GM12875 (cell line): Measurements from ENCODE around the gene USP44.

Source experiments
- H3K4me3 ChIP-seq: one replicate; pipeline ENCODE4 v1.5.1; 2011; ENCODE audit warnings: low read depth, low read length, control low read depth
- TF ChIP-seq, protein P1 (sequence below): IDR thresholded peaks from 2 replicates; pipeline ENCODE4 v1.5.1; 2011; ENCODE audit warnings: low read depth, mild to moderate bottlenecking, control low read depth, inconsistent platforms, low read length, moderate library complexity, borderline replicate concordance; ENCODE audit not compliant: insufficient read depth

The USP44 gene

DNA sequence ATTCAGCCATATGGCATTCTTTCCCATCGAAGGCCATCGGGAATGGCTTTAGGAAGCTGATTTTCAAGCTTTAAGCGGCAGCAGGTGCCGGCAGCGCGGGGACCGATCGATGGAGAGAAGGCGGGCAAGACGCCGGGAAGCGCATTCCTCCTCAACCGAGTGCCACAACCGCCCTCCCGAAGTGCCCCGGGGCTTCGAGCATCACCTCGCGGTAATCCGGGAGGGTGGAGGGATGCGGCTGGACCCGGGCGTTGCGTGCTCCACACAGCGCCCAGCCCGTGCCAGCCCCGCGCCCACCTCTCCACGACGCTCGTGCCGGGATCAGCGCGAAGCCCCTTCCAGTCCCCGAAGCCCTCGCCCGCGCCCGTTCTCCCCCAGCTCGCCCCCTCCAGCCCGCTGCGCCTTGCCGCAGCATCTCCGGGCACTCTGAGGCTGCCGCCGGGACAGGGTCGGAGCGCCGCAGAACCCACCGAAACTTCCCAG is 3.2 kb downstream of the USP44 start:
- TF ChIP-seq, protein P1, sequence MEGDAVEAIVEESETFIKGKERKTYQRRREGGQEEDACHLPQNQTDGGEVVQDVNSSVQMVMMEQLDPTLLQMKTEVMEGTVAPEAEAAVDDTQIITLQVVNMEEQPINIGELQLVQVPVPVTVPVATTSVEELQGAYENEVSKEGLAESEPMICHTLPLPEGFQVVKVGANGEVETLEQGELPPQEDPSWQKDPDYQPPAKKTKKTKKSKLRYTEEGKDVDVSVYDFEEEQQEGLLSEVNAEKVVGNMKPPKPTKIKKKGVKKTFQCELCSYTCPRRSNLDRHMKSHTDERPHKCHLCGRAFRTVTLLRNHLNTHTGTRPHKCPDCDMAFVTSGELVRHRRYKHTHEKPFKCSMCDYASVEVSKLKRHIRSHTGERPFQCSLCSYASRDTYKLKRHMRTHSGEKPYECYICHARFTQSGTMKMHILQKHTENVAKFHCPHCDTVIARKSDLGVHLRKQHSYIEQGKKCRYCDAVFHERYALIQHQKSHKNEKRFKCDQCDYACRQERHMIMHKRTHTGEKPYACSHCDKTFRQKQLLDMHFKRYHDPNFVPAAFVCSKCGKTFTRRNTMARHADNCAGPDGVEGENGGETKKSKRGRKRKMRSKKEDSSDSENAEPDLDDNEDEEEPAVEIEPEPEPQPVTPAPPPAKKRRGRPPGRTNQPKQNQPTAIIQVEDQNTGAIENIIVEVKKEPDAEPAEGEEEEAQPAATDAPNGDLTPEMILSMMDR, result no peak
- H3K4me3 ChIP-seq, result peak overlapping the region; percentile 33

DNA sequence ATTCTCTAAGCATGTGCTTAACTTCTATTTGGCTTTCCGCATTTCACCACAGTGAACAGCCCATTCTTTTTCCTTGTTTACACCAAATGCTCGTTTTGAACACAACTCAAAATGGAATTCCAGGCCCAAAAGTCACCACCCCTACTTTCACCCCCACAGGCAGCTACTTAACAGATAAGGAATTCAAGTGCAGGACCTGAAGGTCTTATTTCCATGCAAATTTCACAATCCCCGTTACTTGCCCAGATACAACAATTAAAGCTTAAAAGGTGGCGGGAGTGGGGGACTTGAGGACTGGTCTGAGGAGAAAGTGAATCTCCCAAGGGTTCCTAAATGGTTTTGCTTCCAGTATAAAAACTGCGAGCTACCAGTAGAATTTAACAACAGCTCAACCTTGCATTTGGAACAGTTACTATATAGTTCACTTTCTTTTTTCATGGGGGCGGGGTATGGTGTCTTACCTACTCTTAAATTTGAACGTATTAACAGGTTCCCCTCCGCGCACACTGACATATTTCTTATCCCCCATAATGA is 3.7 kb downstream of the USP44 start:
- TF ChIP-seq, protein P1, result no peak
- no peak overlapping the region for H3K4me3 ChIP-seq

DNA sequence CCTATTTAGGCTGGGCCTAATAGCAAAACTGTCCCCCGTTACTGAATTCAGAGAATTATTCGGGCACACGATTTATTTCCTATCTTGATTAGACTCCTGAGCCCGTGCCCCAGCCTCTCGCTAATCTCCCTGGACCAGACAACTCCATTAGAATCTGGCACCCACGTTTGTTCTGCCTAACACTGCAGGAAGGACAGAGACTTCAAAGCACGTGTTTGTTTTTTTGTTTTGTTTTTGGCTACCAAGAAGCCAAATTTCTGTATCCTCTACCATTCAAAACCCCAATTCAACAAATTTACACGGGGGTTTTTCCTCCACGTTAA is 4.8 kb downstream of the USP44 start:
- H3K4me3 ChIP-seq, result no peak overlapping the region
- TF ChIP-seq, protein P1, result no peak

DNA sequence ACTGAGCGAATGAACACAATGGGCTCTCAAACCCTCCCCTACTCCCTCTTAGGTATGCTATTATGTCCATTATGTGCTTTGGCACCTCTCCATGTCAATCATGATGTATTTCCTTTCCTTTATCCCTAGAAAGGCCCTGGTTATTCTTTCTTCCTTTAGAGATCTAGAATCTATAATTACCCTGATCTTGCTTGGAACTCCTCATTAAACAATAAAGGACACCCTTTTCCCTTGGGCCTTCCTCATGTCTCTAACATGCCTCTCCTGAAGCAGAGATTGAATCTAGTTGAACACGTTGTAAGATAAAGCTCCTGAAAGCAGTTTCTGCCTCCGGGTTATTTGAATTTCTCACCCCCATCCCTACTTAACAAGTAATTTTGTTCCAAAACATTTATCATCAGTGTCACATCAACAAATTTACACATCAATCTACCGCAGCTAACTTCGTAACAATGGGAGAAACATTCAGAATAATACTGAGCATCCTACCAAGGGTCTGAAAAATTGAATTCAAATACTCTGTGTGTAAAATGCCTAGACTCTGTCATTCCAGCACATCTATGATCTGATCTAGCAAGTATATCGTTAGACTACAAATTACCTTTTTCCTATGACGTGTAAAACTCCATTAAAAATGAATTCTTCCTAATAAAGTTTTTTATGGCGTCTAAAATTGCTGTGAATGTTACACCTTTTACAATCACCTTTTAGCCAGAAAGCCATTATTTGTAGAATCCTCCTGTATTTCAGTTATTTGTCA is 5.4 kb downstream of the USP44 start:
- no peak overlapping the region for H3K4me3 ChIP-seq
- TF ChIP-seq, protein P1, result no peak

DNA sequence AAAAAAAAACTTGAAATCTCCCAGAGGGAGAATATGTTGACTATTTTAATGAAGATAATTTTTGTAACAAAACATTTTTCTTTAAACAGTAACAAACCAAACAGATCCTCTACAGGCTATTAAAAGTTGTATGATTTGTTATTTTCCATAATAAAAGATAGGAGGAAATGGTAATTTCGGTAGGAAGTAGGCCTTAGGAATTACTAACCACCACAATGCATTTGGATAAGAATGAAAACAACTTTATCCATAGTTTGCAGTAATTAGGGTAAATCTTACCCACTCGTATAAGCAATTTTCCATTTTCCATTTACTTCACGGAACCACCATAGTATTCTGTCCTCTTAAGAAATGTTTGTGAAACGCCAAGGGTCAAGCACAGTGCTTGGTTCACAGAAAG is 6.0 kb downstream of the USP44 start:
- TF ChIP-seq, protein P1, result no peak
- no peak overlapping the region for H3K4me3 ChIP-seq

DNA sequence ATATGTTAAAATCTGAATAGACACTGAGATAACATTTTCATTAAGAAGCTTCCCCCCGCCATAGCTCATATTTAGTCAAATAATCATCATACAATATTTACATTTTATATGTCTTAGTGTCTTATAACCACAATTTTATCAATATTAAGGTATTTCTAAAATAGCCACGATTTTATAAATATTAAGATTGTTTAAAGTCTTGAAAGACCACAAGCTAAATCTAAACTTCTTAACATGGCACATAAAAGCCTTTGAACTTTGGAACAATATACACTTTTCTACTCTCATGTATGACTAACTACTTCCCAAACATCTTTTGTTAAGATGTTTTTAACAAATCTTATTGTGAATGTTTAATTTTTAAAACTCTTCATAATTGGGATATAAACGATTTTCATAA is 6.5 kb downstream of the USP44 start:
- TF ChIP-seq, protein P1, result no peak
- H3K4me3 ChIP-seq, result no peak overlapping the region

DNA sequence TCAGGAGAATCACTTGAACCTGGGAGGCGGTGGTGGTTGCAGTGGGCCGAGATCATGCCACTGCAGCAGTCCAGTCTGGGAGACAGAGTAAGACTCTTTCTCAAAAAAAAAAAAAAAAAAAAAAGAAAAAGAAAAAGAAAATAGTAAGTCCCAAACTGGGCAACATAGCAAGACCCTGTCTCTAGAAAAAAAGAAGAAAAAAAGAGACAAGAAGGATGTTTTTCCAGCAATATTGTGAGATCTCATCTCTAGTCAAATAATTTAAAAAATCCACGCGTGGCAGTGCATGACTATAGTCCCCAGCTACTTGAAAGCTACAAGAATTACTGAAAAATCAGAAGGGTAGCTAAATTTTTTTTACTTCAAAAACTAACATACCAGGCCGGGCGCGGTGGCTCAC is 8.0 kb downstream of the USP44 start:
- no peak overlapping the region for H3K4me3 ChIP-seq
- TF ChIP-seq, protein P1, result no peak
